SK-N-SH (cell line): ENCODE results near the gene S100P. TPM values are rescaled to one million over a fixed set of nuclear protein-coding genes. Genes with fewer than 3 reads are reported as not detected.

Source experiments
- CTCF ChIA-PET: fragments of 300-600, 350-600 bp; formaldehyde crosslinking; extraction: SDS; loops from one replicate; lab custom pipeline; 2021; lab: Yijun Ruan, JAX
- POLR2A ChIA-PET: fragments of 350-600 bp; sonication (Branson Sonifier 250); formaldehyde crosslinking; extraction: SDS; loops from one replicate; lab custom pipeline; 2020; ENCODE audit warnings: antibody characterized with exemption, inconsistent platforms; lab: Yijun Ruan, JAX
- DNase-seq: peaks from one replicate; pipeline ENCODE4 v3.0.0; 2012
- H2AFZ ChIP-seq: fragments of 200-600 bp; sonication (generic); 2 replicates; pipeline ENCODE4 v1.8.1; 2016; ENCODE audit warnings: antibody characterized with exemption, mild to moderate bottlenecking, low read depth
- H3F3A ChIP-seq: fragments of 200-600 bp; sonication (generic); replicated peaks from 2 replicates; pipeline ENCODE3; 2016; ENCODE audit warnings: antibody characterized with exemption, mild to moderate bottlenecking; ENCODE audit not compliant: insufficient read depth
- H3K27ac ChIP-seq, 2 experiments: fragments of 200-500 bp in 1 of 2; fragments of 200-600 bp in 1 of 2; sonication (Bioruptor generic) in 1 of 2; sonication (generic), shearing (Covaris generic) in 1 of 2; 2 replicates each; pipeline versions ENCODE4 v1.5.1 to v1.6.1; 2014 to 2016; ENCODE audit warnings: low read depth in 2 of 2, inconsistent platforms in 1 of 2, low read length in 1 of 2, mild to moderate bottlenecking in 1 of 2, mixed read lengths in 1 of 2
- H3K27me3 ChIP-seq: fragments of 200-600 bp; sonication (generic), shearing (Covaris generic); 2 replicates; pipeline ENCODE4 v1.6.1; 2016; ENCODE audit warnings: mixed run types; ENCODE audit not compliant: insufficient read depth
- H3K36me3 ChIP-seq, 2 experiments: fragments of 200-500 bp in 1 of 2; fragments of 200-600 bp in 1 of 2; sonication (Bioruptor generic) in 1 of 2; sonication (generic) in 1 of 2; replicated peaks in 1 of 2; 2 replicates each; pipeline versions ENCODE3 to v1.5.1; 2014 to 2016; ENCODE audit warnings: low read length in 1 of 2, mild to moderate bottlenecking in 1 of 2; ENCODE audit not compliant: insufficient read depth in 2 of 2, control insufficient read depth in 1 of 2
- H3K4me1 ChIP-seq, 2 experiments: fragments of 200-500 bp in 1 of 2; fragments of 200-600 bp in 1 of 2; sonication (Bioruptor generic) in 1 of 2; sonication (generic), shearing (Covaris generic) in 1 of 2; 2 replicates each; pipeline versions ENCODE4 v1.5.1 to v1.6.1; 2014 to 2016; ENCODE audit warnings: low read depth in 1 of 2, low read length in 1 of 2, mixed run types in 1 of 2; ENCODE audit not compliant: insufficient read depth in 2 of 2, control insufficient read depth in 1 of 2
- H3K4me2 ChIP-seq: fragments of 200-600 bp; sonication (generic), shearing (Covaris generic); 2 replicates; pipeline ENCODE4 v1.6.1; 2017; ENCODE audit warnings: mixed run types
- H3K4me3 ChIP-seq, 2 experiments: fragments of 200-500 bp in 1 of 2; fragments of 200-600 bp in 1 of 2; sonication (Bioruptor generic) in 1 of 2; sonication (generic), shearing (Covaris generic) in 1 of 2; 2 replicates each; pipeline versions ENCODE4 v1.5.1 to v1.8.1; 2014 to 2016; ENCODE audit warnings: low read depth in 2 of 2, inconsistent platforms in 1 of 2, low read length in 1 of 2, mild to moderate bottlenecking in 1 of 2, mixed read lengths in 1 of 2, moderate library complexity in 1 of 2
- H3K79me2 ChIP-seq: fragments of 200-600 bp; sonication (generic); 2 replicates; pipeline ENCODE4 v1.8.1; 2017; ENCODE audit warnings: mild to moderate bottlenecking; ENCODE audit not compliant: insufficient read depth
- H3K9ac ChIP-seq: fragments of 200-600 bp; sonication (generic); 2 replicates; pipeline ENCODE4 v1.6.1; 2017; ENCODE audit warnings: mixed run types
- H3K9me2 ChIP-seq: fragments of 200-600 bp; sonication (generic); 2 replicates; pipeline ENCODE4 v1.6.1; 2017; ENCODE audit warnings: mixed run types
- H3K9me3 ChIP-seq: fragments of 200-600 bp; sonication (generic); 2 replicates; pipeline ENCODE4 v1.6.1; 2017; ENCODE audit warnings: mixed run types, mild to moderate bottlenecking, moderate library complexity
- H4K20me1 ChIP-seq: fragments of 200-600 bp; sonication (generic); 2 replicates; pipeline ENCODE4 v1.6.1; 2017; ENCODE audit warnings: mild to moderate bottlenecking, mixed run types; ENCODE audit not compliant: insufficient read depth
- ELF1 ChIP-seq: IDR thresholded peaks from 2 replicates; pipeline ENCODE4 v1.4.0; 2012
- EZH2phosphoT487 ChIP-seq: fragments of 200-600 bp; sonication (generic); IDR thresholded peaks from 2 replicates; pipeline ENCODE4 v1.6.1; 2017; ENCODE audit warnings: low read depth, mixed run types, mild to moderate bottlenecking, antibody characterized with exemption, moderate library complexity, borderline replicate concordance
- FOXM1 ChIP-seq: IDR thresholded peaks from 2 replicates; pipeline ENCODE4 v1.4.0; 2012; ENCODE audit warnings: low read depth, mild to moderate bottlenecking
- GATA2 ChIP-seq: sonication (generic); formaldehyde crosslinking; IDR thresholded peaks from 2 replicates; pipeline ENCODE4 v1.5.0; 2020; ENCODE audit warnings: mild to moderate bottlenecking, missing genetic modification reagents
- JUND ChIP-seq: IDR thresholded peaks from 2 replicates; pipeline ENCODE4 v1.4.0; 2012
- NRF1 ChIP-seq: IDR thresholded peaks from 2 replicates; pipeline ENCODE4 v1.6.1; 2012; ENCODE audit warnings: low read depth, mild to moderate bottlenecking, low read length
- POLR2AphosphoS5 ChIP-seq: IDR thresholded peaks from 2 replicates; pipeline ENCODE4 v1.6.1; 2012; ENCODE audit warnings: low read depth, low read length
- RAD21 ChIP-seq: IDR thresholded peaks from 2 replicates; pipeline ENCODE4 v1.6.1; 2012; ENCODE audit warnings: mild to moderate bottlenecking, low read length
- RCOR1 ChIP-seq: fragments of 150-350 bp; IDR thresholded peaks from 2 replicates; pipeline ENCODE4 v1.6.1; 2017; ENCODE audit warnings: antibody characterized with exemption, low read length
- SIN3A ChIP-seq: IDR thresholded peaks from 2 replicates; pipeline ENCODE4 v1.6.1; 2012; ENCODE audit warnings: low read depth, mild to moderate bottlenecking, low read length, moderate library complexity, borderline replicate concordance
- SMC3 ChIP-seq: IDR thresholded peaks from 2 replicates; pipeline ENCODE4 v1.6.1; 2012; ENCODE audit warnings: low read depth, low read length, improper control_type of control experiment
- TEAD4 ChIP-seq: IDR thresholded peaks from 2 replicates; pipeline ENCODE4 v1.4.0; 2012; ENCODE audit warnings: mild to moderate bottlenecking, borderline replicate concordance; ENCODE audit not compliant: insufficient read depth
- WGBS: methylation state at CpG from one replicate; pipeline ENCODE4 v1.1.6; 2017; ENCODE audit warnings: low lambda C conversion rate; 5-methylcytosine and 5-hydroxymethylcytosine counted together
- polyA plus RNA-seq, 3 experiments: library from polyadenylated mRNA; depleted of rRNA; stranded (reverse); fragments of >200 nt; gene quantifications; 2 replicates each; pipeline ENCODE4 v1.2.3, GENCODE V29; 2012
- TF ChIP-seq, protein P1 (sequence below): IDR thresholded peaks from 2 replicates; pipeline ENCODE4 v1.4.0; 2012; ENCODE audit warnings: low read depth
- TF ChIP-seq, protein P2 (sequence below): IDR thresholded peaks from 2 replicates; pipeline ENCODE4 v1.4.0; 2012; ENCODE audit warnings: low read depth, borderline replicate concordance
- TF ChIP-seq, protein P3 (sequence below): fragments of 150-350 bp; IDR thresholded peaks from 2 replicates; pipeline ENCODE4 v1.6.1; 2016; ENCODE audit warnings: mild to moderate bottlenecking, low read depth, low read length
- TF ChIP-seq, protein P4 (sequence below): IDR thresholded peaks from 2 replicates; pipeline ENCODE4; 2012
- TF ChIP-seq, protein P5 (sequence below): IDR thresholded peaks from 2 replicates; pipeline ENCODE4 v1.4.0; 2012; ENCODE audit warnings: low read depth, borderline replicate concordance
- TF ChIP-seq, protein P6 (sequence below): fragments of 150-350 bp; IDR thresholded peaks from 2 replicates; pipeline ENCODE4 v1.6.1; 2017; ENCODE audit warnings: antibody characterized with exemption, low read length, low read depth, borderline replicate concordance
- TF ChIP-seq, protein P7 (sequence below): fragments of 200-600 bp; sonication (generic); IDR thresholded peaks from 2 replicates; pipeline ENCODE4 v1.6.1; 2017; ENCODE audit warnings: antibody characterized with exemption, mild to moderate bottlenecking, moderate library complexity
- TF ChIP-seq, protein P8 (sequence below): IDR thresholded peaks from 2 replicates; pipeline ENCODE4 v1.6.1; 2012; ENCODE audit warnings: mild to moderate bottlenecking, low read depth, low read length, moderate library complexity

Gene S100P
- polyA plus RNA-seq, 1 of the 3 experiments (the other 2 are of a cell fraction): not detected

DNA sequence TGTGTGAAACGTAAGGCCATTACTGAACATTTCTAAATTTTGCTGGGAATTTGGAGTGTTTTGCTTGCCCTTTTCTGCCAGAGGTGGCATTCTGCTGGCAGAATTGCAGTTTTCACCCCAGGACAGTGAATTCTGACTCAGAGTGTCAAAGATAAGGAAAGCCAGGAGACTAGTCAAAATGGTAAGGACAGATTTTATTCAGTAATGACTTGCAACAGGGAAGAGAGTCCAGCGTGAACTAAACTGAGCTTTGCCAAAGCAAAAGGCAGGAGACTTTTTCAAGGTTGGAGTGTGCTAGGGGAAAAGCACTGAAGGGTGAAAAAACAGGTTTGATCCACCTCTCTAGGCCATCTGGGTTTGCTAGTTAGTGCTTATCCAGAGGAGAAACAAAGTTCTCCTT lies 33.8 kb upstream of the S100P start (continued):
- TF ChIP-seq NRF1: no peak

DNA sequence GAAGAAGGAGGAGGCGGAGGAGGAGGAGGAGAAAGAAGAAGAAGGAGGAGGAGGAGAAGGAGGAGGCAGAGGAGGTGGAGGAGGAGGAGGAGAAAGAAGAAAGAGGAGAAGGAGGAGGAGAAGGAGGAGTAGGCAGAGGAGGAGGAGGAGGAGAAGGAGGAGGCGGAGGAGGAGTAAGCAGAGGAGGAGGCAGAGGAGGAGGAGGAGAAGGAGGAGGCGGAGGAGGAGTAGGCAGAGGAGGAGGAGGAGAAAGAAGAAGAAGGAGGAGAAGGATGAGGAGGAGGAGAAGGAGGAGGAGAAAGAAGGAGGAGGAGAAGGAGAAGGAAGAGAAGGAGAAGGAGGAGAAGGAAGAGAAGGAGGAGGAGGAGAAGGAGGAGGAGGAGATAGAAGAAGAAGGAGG lies 33.2 kb upstream of the S100P start:
- Histone ChIP-seq H3K4me1 (peaks cover 0 to 3% of the 10 kb centered on the region in 2 experiments; a peak in 1 of 4 replicates), H3K9me3 (no peaks in the 10 kb centered on the region), H3K27ac (no peak overlapping the region), H3K4me2 (no peak overlapping the region), H2AFZ (no peak overlapping the region), H3K27me3 (no peaks in the 10 kb centered on the region), H3K9ac (no peak overlapping the region), H3K36me3 (no peaks in the 10 kb centered on the region), H3K9me2 (no peaks in the 10 kb centered on the region), H4K20me1 (no peaks in the 10 kb centered on the region), H3F3A (no peaks in the 10 kb centered on the region), H3K79me2 (no peaks in the 10 kb centered on the region), H3K4me3 (no peak overlapping the region)
- DNase-seq: no peak
- 93% methylated on average over 3 of the region's 3 CpGs for WGBS
- ChIA-PET CTCF (no interaction called here), POLR2A (no interaction called here)
- no peak for TF ChIP-seq JUND
- TF ChIP-seq, protein P1, sequence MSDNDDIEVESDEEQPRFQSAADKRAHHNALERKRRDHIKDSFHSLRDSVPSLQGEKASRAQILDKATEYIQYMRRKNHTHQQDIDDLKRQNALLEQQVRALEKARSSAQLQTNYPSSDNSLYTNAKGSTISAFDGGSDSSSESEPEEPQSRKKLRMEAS: no peak
- TF ChIP-seq, protein P2, sequence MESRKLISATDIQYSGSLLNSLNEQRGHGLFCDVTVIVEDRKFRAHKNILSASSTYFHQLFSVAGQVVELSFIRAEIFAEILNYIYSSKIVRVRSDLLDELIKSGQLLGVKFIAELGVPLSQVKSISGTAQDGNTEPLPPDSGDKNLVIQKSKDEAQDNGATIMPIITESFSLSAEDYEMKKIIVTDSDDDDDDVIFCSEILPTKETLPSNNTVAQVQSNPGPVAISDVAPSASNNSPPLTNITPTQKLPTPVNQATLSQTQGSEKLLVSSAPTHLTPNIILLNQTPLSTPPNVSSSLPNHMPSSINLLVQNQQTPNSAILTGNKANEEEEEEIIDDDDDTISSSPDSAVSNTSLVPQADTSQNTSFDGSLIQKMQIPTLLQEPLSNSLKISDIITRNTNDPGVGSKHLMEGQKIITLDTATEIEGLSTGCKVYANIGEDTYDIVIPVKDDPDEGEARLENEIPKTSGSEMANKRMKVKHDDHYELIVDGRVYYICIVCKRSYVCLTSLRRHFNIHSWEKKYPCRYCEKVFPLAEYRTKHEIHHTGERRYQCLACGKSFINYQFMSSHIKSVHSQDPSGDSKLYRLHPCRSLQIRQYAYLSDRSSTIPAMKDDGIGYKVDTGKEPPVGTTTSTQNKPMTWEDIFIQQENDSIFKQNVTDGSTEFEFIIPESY: no peak
- TF ChIP-seq GATA2 (CRISPR knock-in tag): no peak
- TF ChIP-seq, protein P3, sequence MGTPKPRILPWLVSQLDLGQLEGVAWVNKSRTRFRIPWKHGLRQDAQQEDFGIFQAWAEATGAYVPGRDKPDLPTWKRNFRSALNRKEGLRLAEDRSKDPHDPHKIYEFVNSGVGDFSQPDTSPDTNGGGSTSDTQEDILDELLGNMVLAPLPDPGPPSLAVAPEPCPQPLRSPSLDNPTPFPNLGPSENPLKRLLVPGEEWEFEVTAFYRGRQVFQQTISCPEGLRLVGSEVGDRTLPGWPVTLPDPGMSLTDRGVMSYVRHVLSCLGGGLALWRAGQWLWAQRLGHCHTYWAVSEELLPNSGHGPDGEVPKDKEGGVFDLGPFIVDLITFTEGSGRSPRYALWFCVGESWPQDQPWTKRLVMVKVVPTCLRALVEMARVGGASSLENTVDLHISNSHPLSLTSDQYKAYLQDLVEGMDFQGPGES: no peak
- TF ChIP-seq RAD21: no peak
- TF ChIP-seq SIN3A: no peak
- no peak for TF ChIP-seq ELF1
- no peak for TF ChIP-seq RCOR1
- TF ChIP-seq, protein P4, sequence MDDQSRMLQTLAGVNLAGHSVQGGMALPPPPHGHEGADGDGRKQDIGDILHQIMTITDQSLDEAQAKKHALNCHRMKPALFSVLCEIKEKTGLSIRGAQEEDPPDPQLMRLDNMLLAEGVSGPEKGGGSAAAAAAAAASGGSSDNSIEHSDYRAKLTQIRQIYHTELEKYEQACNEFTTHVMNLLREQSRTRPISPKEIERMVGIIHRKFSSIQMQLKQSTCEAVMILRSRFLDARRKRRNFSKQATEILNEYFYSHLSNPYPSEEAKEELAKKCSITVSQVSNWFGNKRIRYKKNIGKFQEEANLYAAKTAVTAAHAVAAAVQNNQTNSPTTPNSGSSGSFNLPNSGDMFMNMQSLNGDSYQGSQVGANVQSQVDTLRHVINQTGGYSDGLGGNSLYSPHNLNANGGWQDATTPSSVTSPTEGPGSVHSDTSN: no peak
- no peak for TF ChIP-seq SMC3
- TF ChIP-seq EZH2phosphoT487: no peak
- TF ChIP-seq, protein P5, sequence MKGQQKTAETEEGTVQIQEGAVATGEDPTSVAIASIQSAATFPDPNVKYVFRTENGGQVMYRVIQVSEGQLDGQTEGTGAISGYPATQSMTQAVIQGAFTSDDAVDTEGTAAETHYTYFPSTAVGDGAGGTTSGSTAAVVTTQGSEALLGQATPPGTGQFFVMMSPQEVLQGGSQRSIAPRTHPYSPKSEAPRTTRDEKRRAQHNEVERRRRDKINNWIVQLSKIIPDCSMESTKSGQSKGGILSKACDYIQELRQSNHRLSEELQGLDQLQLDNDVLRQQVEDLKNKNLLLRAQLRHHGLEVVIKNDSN: no peak
- TF ChIP-seq POLR2AphosphoS5: no peak
- TF ChIP-seq, protein P6, sequence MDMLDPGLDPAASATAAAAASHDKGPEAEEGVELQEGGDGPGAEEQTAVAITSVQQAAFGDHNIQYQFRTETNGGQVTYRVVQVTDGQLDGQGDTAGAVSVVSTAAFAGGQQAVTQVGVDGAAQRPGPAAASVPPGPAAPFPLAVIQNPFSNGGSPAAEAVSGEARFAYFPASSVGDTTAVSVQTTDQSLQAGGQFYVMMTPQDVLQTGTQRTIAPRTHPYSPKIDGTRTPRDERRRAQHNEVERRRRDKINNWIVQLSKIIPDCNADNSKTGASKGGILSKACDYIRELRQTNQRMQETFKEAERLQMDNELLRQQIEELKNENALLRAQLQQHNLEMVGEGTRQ: no peak
- TF ChIP-seq, protein P7, sequence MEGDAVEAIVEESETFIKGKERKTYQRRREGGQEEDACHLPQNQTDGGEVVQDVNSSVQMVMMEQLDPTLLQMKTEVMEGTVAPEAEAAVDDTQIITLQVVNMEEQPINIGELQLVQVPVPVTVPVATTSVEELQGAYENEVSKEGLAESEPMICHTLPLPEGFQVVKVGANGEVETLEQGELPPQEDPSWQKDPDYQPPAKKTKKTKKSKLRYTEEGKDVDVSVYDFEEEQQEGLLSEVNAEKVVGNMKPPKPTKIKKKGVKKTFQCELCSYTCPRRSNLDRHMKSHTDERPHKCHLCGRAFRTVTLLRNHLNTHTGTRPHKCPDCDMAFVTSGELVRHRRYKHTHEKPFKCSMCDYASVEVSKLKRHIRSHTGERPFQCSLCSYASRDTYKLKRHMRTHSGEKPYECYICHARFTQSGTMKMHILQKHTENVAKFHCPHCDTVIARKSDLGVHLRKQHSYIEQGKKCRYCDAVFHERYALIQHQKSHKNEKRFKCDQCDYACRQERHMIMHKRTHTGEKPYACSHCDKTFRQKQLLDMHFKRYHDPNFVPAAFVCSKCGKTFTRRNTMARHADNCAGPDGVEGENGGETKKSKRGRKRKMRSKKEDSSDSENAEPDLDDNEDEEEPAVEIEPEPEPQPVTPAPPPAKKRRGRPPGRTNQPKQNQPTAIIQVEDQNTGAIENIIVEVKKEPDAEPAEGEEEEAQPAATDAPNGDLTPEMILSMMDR: no peak
- TF ChIP-seq, protein P8, sequence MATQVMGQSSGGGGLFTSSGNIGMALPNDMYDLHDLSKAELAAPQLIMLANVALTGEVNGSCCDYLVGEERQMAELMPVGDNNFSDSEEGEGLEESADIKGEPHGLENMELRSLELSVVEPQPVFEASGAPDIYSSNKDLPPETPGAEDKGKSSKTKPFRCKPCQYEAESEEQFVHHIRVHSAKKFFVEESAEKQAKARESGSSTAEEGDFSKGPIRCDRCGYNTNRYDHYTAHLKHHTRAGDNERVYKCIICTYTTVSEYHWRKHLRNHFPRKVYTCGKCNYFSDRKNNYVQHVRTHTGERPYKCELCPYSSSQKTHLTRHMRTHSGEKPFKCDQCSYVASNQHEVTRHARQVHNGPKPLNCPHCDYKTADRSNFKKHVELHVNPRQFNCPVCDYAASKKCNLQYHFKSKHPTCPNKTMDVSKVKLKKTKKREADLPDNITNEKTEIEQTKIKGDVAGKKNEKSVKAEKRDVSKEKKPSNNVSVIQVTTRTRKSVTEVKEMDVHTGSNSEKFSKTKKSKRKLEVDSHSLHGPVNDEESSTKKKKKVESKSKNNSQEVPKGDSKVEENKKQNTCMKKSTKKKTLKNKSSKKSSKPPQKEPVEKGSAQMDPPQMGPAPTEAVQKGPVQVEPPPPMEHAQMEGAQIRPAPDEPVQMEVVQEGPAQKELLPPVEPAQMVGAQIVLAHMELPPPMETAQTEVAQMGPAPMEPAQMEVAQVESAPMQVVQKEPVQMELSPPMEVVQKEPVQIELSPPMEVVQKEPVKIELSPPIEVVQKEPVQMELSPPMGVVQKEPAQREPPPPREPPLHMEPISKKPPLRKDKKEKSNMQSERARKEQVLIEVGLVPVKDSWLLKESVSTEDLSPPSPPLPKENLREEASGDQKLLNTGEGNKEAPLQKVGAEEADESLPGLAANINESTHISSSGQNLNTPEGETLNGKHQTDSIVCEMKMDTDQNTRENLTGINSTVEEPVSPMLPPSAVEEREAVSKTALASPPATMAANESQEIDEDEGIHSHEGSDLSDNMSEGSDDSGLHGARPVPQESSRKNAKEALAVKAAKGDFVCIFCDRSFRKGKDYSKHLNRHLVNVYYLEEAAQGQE: no peak
- TF ChIP-seq TEAD4: no peak
- TF ChIP-seq FOXM1: no peak
